Inflammatory macrophage treated with lipopolysaccharide for 1 hour (primary cell): ENCODE data around the gene NIP7.
"Not testable (repeated sequence)": the region's sequence is repeated elsewhere in the genome, so short reads cannot be mapped to it uniquely, and the experiment has no call there.

Source experiments
- DNase-seq, 2 donors: peaks; one replicate each; pipeline ENCODE4 v3.0.0-alpha.2; 2020 to 2022

The NIP7 gene

GRCh38 chr16:69346683-69347082 lies 7.1 kb downstream of the NIP7 start:
- DNase-seq, result no peak

GRCh38 chr16:69348222-69348621 lies 8.7 kb downstream of the NIP7 start:
- no peak for DNase-seq

- no peak for DNase-seq
These were observed 10.0 kb downstream of the NIP7 start for GRCh38 chr16:69349536-69349935.

GRCh38 chr16:69350536-69351133 lies 11.1 kb downstream of the NIP7 start:
- DNase-seq, result no peak

GRCh38 chr16:69351309-69352027 lies 11.9 kb downstream of the NIP7 start, which contains the start of gene TMED6:
Gene TMED6 (minus strand): TSS chr16:69351786. CDS start chr16:69351753, 33 bp downstream.
- DNase-seq, result no peak

- not testable (repeated sequence) for DNase-seq
These were observed 20.5 kb downstream of the NIP7 start for GRCh38 chr16:69360070-69360469.

- DNase-seq, result no peak
These were observed 23.7 kb downstream of the NIP7 start for GRCh38 chr16:69363281-69363717.

GRCh38 chr16:69364088-69364487 lies 24.5 kb downstream of the NIP7 start:
- DNase-seq, result no peak

GRCh38 chr16:69365901-69366300 lies 26.3 kb downstream of the NIP7 start:
- DNase-seq, result no peak

GRCh38 chr16:69366431-69366830 lies 26.9 kb downstream of the NIP7 start:
- DNase-seq, result no peak

GRCh38 chr16:69367980-69368379 lies 28.4 kb downstream of the NIP7 start:
- DNase-seq, result no peak

- DNase-seq, result no peak
These were observed 29.3 kb downstream of the NIP7 start for GRCh38 chr16:69368866-69369265.

- no peak for DNase-seq
These were observed 32.0 kb downstream of the NIP7 start for GRCh38 chr16:69371564-69371963.

- DNase-seq, result no peak
These were observed 33.4 kb downstream of the NIP7 start for GRCh38 chr16:69373019-69373418.

GRCh38 chr16:69376393-69377059 lies 37.0 kb downstream of the NIP7 start:
- no peak for DNase-seq

- no peak for DNase-seq
These were observed 38.5 kb downstream of the NIP7 start for GRCh38 chr16:69378036-69378435.

- DNase-seq, result no peak
These were observed 39.2 kb downstream of the NIP7 start for GRCh38 chr16:69378760-69379159.

- DNase-seq, result no peak
These were observed 41.7 kb downstream of the NIP7 start for GRCh38 chr16:69381231-69381630.

GRCh38 chr16:69382421-69382820 lies 42.8 kb downstream of the NIP7 start:
- DNase-seq, result no peak

- DNase-seq, result no peak
These were observed 45.4 kb downstream of the NIP7 start for GRCh38 chr16:69384974-69385373.

- no peak for DNase-seq
These were observed 47.0 kb downstream of the NIP7 start for GRCh38 chr16:69386596-69386995.
